ENCODE results near the gene RNF212B. TPM values are rescaled to one million over a fixed set of nuclear protein-coding genes. Genes with fewer than 3 reads are reported as not detected.
"Not testable (repeated sequence)": the region's sequence is repeated elsewhere in the genome, so short reads cannot be mapped to it uniquely, and the experiment has no call there.

Gene RNF212B
- total RNA-seq, 6 experiments from 2014 or later, result 0.49 TPM; not detected in 5

DNA sequence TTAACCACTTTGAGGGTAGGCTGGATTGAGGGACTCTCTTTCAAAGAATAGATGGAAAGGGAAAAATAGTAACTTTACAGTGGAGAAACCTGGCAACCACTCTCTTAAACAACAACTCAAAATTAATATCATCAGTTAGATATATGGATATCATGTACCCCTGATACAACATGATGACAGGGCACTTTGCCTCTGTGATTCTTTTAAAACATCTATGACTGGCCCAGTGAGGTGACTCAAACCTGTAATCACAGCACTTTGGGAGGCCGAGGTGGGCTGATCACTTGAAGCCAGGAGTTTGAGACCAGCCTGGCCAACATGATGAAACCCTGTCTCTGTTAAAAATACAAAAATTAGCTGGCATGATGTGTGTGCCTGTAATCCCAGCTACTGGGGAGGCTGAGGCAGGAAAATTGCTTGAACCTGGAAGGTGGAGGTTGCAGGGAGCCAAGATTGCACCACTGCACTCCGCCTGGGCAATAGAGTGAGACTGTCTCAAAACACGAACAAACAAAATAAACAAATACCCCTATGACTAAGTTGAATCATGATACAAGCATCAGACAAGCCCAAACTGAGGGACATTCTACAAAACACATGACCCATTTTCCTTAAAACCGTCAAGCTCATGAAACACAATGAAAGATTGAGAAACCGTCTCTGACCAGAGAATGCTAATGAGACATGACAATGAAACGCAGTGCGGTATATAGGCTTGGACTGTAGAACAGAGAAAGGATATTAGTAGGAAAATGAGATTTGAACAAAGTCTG, 27.9 kb upstream of the RNF212B start:
- intact Hi-C loops (cut with DNase I), result no loop called here
- TF ChIP-seq POLR2A (IDR thresholded peaks at IDR 0.05), result no peak
- H3K4me3 ChIP-seq, result no peak overlapping the region
- 78% methylated on average over 7 of the region's 7 CpGs for WGBS (ENCODE audit: insufficient coverage, low coverage, low lambda C conversion rate, missing lambda C conversion rate)
- H3K9me3 ChIP-seq, result no peaks in the 10 kb centered on the region
- no peaks in the 10 kb centered on the region for H3K4me1 ChIP-seq
- H3K36me3 ChIP-seq, result no peaks in the 10 kb centered on the region
- DNase-seq, result no peak
- ATAC-seq, result no peak
- H3K27ac ChIP-seq, result no peak overlapping the region
- no peaks in the 10 kb centered on the region for H3K27me3 ChIP-seq

DNA sequence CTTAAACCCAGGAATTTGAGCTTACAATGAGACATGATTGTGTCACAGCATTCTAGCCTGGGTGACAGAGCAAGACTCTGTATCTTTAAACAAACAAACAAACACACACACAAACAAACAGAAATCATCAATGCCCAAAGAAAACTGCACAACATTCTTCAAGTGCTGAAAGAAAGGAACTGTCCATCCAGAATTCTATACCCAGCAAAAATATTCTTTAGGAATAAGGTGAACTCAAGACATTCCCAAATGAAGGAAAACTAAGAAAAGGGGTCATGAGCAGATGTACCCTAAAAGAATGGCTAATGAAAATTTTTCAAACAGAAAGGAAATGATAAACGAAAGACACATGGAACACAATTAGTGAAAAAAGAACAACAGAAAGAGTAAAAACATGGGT, 22.3 kb upstream of the RNF212B start:
- ATAC-seq, result no peak

DNA sequence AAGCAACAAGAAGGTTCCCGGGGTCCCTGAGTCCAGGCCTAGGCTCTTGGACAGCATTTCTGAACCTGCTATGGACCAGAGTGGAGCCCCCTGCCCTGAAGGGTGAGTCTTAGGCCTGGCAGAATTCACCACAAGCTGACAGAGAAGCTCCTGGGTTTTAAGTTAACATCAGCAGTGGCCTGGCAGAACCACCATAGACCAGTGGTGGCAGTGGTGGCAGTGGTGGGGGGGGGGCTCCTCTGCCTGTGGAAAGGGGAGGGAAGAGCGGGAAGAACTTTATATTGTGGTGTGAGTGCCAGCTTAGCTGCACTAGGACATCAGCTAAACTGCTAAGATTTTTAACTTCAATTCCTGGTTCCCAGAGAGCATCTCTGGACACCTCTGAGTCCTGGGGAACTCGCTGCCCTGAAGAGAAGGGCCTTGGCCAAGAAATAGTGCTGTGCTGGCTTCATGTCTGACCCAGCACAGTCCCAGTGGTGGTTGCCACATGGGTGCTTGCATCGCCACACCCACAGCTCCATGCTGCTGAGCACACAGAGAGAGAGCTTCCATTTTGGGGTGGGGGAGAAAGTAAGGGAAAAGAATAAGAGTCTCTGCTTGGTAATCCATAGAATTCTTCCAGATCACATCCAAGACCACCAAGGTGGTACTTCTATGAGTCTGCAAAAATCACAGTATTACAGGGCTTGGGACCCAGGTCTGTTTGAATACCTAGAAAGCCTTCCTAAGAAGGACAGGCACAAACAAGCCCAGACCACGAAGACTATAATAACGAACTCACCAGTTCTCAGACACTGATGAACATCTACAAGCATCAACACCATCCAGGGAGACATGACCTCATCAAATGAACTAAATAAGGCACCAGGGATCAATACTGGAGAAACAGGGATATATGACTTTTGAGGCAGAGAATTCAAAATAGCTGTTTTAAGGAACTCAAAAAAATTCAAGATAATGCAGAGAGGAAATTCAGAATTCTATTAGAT, 20.4 kb upstream of the RNF212B start:
- no peak for DNase-seq

More for the DNA sequence above, 22.3 kb upstream of the RNF212B start:
- Histone ChIP-seq H3K4me1 (no peaks in the 10 kb centered on the region), H3K9me3 (no peaks in the 10 kb centered on the region), H3K27me3 (no peaks in the 10 kb centered on the region), H3K27ac (no peak overlapping the region), H3K4me3 (no peak overlapping the region), H3K36me3 (no peaks in the 10 kb centered on the region)
- no peak for TF ChIP-seq POLR2A (IDR thresholded peaks at IDR 0.05)
- TF ChIP-seq, protein P1, sequence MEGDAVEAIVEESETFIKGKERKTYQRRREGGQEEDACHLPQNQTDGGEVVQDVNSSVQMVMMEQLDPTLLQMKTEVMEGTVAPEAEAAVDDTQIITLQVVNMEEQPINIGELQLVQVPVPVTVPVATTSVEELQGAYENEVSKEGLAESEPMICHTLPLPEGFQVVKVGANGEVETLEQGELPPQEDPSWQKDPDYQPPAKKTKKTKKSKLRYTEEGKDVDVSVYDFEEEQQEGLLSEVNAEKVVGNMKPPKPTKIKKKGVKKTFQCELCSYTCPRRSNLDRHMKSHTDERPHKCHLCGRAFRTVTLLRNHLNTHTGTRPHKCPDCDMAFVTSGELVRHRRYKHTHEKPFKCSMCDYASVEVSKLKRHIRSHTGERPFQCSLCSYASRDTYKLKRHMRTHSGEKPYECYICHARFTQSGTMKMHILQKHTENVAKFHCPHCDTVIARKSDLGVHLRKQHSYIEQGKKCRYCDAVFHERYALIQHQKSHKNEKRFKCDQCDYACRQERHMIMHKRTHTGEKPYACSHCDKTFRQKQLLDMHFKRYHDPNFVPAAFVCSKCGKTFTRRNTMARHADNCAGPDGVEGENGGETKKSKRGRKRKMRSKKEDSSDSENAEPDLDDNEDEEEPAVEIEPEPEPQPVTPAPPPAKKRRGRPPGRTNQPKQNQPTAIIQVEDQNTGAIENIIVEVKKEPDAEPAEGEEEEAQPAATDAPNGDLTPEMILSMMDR (IDR thresholded peaks at IDR 0.05), result no peak
- WGBS (ENCODE audit: insufficient coverage, low coverage, low lambda C conversion rate, missing lambda C conversion rate), result 77% methylated on average over 1 of the region's 1 CpG
- intact Hi-C loops (cut with DNase I), result no loop called here
- no peak for DNase-seq

DNA sequence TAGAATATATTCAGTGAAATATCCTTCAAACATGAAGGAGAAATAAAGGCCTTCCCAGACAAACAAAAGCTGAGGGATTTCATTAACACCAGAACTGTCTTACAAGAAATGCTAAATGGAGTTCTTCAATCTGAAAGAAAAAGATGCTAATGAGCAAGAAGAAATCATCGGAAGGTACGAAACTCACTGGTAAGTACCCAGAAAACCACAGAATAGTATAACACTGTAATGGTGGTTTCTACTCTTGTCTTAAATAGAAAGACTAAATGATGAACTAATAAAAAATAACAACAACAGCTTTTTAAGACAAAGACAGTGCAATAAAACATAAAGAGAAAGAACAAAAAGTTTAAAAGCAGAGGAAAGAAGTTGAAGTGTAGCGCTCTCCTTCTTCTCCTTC, 18.7 kb upstream of the RNF212B start:
- Histone ChIP-seq H3K27me3 (no peaks in the 10 kb centered on the region), H3K4me3 (no peak overlapping the region), H3K4me1 (no peaks in the 10 kb centered on the region), H3K9me3 (no peaks in the 10 kb centered on the region), H3K36me3 (no peaks in the 10 kb centered on the region), H3K27ac (no peak overlapping the region)
- 94% methylated on average over 3 of the region's 3 CpGs for WGBS (ENCODE audit: insufficient coverage, low coverage, low lambda C conversion rate, missing lambda C conversion rate)
- no peak for ATAC-seq
- intact Hi-C loops (cut with DNase I), result no loop called here
- TF ChIP-seq, protein P1 (IDR thresholded peaks at IDR 0.05), result no peak
- no peak for DNase-seq

More for the DNA sequence above, 20.4 kb upstream of the RNF212B start:
- WGBS (ENCODE audit: insufficient coverage, low coverage, low lambda C conversion rate, missing lambda C conversion rate), result 90% methylated on average over 4 of the region's 6 CpGs
- H3K27ac ChIP-seq, result no peak overlapping the region
- no peaks in the 10 kb centered on the region for H3K4me1 ChIP-seq
- no peak for ATAC-seq
- H3K27me3 ChIP-seq, result no peaks in the 10 kb centered on the region
- H3K36me3 ChIP-seq, result no peaks in the 10 kb centered on the region
- intact Hi-C loops (cut with DNase I), result no loop called here
- H3K4me3 ChIP-seq, result no peak overlapping the region
- TF ChIP-seq, protein P1 (IDR thresholded peaks at IDR 0.05), result no peak
- no peak for TF ChIP-seq POLR2A (IDR thresholded peaks at IDR 0.05)
- no peaks in the 10 kb centered on the region for H3K9me3 ChIP-seq

DNA sequence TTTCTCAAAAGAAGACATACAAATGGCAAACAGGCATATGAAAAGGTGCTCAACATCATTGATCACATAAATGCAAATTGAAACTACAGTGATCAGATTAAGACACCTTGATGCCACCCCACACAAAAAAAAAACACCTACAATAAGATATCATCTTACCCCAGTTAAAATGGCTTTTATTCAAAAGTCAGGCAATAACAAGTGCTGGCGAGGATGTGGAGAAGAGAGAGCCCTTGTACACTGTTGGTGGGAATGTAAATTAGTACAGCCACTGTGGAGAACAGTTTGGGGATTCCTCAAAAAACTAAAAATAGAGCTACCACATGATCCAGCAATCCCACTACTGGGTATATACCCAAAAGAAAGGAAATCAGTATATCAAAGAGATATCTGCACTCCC, 12.8 kb upstream of the RNF212B start:
- H3K27ac ChIP-seq; H3K4me3 ChIP-seq; H3K27me3 ChIP-seq; H3K9me3 ChIP-seq; H3K36me3 ChIP-seq; H3K4me1 ChIP-seq; ATAC-seq; DNase-seq; intact Hi-C loops (cut with DNase I): not testable (repeated sequence)
- WGBS (ENCODE audit: insufficient coverage, low coverage, low lambda C conversion rate, missing lambda C conversion rate), result 75% methylated on average over 1 of the region's 1 CpG
